ENCODE data around the gene CHST11. TPM values are rescaled to one million over a fixed set of nuclear protein-coding genes. Genes with fewer than 3 reads are reported as not detected.
"Not testable (repeated sequence)": the region's sequence is repeated elsewhere in the genome, so short reads cannot be mapped to it uniquely, and the experiment has no call there.

CHST11 gene
- total RNA-seq, 1 donor from 2014 or later, result 15.5 TPM

DNA sequence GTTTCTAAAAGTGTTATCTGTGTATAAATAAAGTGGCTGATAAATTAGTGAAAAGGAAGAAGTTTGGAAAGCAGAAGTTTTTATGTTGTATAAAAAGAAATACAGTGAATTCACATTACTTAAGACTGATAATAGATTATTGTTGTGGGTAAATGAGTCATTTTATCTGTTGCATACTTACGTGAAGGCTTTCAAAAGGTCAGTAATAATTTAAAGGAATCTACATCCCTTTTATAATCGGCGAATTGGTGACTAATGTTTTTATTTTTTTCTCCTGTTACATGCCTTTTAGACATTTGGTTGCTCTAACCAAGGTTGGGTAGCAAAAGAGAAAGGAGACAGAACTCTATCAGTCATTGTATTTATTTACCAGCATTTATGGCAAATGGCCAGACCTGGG, 345.5 kb downstream of the CHST11 start:
- no peaks in the 10 kb centered on the region for H3K27me3 Mint-ChIP-seq
- no peak for TF ChIP-seq CTCF (conservative IDR thresholded peaks at IDR 0.05)
- no peak overlapping the region for H3K27ac Mint-ChIP-seq
- H3K4me3 Mint-ChIP-seq, result no peak overlapping the region
- DNase-seq (ENCODE audit: extremely low spot score, unreplicated experiment), result no peak
- H3K9me3 Mint-ChIP-seq, result no peaks in the 10 kb centered on the region
- H3K4me1 Mint-ChIP-seq (ENCODE audit: unreplicated experiment), result no peaks in the 10 kb centered on the region
- no peaks in the 10 kb centered on the region for H3K36me3 Mint-ChIP-seq

- no peaks in the 10 kb centered on the region for H3K36me3 Mint-ChIP-seq
- H3K4me1 Mint-ChIP-seq (ENCODE audit: unreplicated experiment), result no peaks in the 10 kb centered on the region
- H3K9me3 Mint-ChIP-seq, result no peaks in the 10 kb centered on the region
- H3K27me3 Mint-ChIP-seq, result no peaks in the 10 kb centered on the region
- TF ChIP-seq CTCF (conservative IDR thresholded peaks at IDR 0.05), result no peak
- H3K27ac Mint-ChIP-seq, result no peak overlapping the region
- no peak overlapping the region for H3K4me3 Mint-ChIP-seq
- no peak for DNase-seq (ENCODE audit: extremely low spot score, unreplicated experiment)
Measured at GRCh38 chr12:104805186-104805585, 348.4 kb downstream of the CHST11 start.

DNA sequence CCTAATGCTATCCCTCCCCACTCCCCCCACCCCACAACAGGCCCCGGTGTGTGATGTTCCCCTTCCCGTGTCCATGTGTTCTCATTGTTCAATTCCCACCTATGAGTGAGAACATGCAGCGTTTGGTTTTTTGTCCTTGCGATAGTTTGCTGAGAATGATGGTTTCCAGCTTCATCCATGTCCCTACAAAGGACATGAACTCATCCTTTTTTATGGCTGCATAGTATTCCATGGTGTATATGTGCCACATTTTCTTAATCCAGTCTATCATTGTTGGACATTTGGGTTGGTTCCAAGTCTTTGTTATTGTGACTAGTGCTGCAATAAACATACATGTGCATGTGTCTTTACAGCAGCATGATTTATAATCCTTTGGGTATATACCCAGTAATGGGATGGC, 349.4 kb downstream of the CHST11 start:
- not testable (repeated sequence) for H3K27me3 Mint-ChIP-seq; H3K4me3 Mint-ChIP-seq; H3K36me3 Mint-ChIP-seq; H3K4me1 Mint-ChIP-seq (ENCODE audit: unreplicated experiment); H3K9me3 Mint-ChIP-seq; H3K27ac Mint-ChIP-seq; DNase-seq (ENCODE audit: extremely low spot score, unreplicated experiment)

DNA sequence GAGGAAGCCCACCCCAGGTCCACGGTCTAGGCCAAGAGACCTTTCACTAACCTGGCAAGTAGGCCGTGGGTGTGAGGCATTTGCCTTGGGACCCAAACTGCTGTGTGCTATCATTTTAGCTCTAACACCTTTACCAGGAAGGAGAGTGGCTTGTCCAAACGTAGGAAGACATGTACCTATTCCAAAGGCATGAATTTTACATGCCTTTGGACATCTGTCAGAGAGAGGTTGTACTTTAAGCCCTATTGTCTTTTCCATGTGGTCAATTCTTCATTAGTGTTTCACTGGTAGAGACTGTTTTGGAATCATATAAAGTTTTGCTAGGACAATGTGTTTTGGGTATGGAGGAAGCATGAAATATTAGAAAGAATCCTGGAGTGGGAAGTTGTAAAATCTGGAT, 352.5 kb downstream of the CHST11 start:
- DNase-seq (ENCODE audit: extremely low spot score, unreplicated experiment), result no peak
- Mint-ChIP-seq H3K36me3 (no peaks in the 10 kb centered on the region), H3K27me3 (no peaks in the 10 kb centered on the region), H3K4me1 (ENCODE audit: unreplicated experiment) (no peaks in the 10 kb centered on the region), H3K27ac (no peak overlapping the region), H3K4me3 (no peak overlapping the region), H3K9me3 (no peaks in the 10 kb centered on the region)
- no peak for TF ChIP-seq CTCF (conservative IDR thresholded peaks at IDR 0.05)

DNA sequence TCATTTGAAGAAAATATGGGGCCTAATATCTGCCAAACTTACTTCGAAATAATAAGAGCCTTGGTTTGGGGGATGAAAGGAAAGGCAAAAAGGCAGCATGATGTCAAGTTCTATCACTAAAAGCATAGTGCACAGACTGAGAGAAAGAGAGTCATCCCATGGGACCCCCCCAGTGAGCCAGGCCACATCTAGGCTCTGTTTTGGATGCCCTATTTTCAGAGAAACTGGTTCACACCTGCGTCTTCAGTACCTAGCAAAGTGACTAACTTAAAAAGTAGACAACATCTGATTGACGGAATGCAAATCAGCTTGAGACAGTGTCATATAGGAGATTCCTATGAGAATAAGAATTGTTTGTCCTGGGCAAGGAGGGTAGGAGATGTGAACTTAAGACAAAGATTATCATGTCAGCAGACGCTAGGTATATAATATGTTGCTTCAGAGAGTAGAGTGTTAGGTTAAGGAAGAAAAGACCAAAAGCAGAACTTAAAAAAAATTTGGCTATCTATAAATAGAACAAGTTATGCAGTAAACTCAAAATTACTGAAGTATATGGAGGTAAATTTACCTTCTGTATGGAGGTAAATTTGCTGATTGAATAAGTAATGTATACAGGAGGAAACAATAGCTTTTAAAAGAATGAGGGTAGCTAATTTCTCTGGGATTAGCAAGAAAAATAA, 353.1 kb downstream of the CHST11 start:
- Mint-ChIP-seq H3K9me3 (no peaks in the 10 kb centered on the region), H3K27ac (no peak overlapping the region), H3K36me3 (no peaks in the 10 kb centered on the region), H3K4me1 (ENCODE audit: unreplicated experiment) (no peaks in the 10 kb centered on the region), H3K27me3 (no peaks in the 10 kb centered on the region), H3K4me3 (no peak overlapping the region)
- no peak for DNase-seq (ENCODE audit: extremely low spot score, unreplicated experiment)
- no peak for TF ChIP-seq CTCF (conservative IDR thresholded peaks at IDR 0.05)

Small RNA genes lying within 50 kb of the gene (microRNA-seq; reads per million reads assigned to microRNA genes)
- gene MIR3922, result not detected

Other genes with a start within 250 kb of the CHST11 start
- 94.7 and 157 TPM in 2 replicates for gene TXNRD1, start 241.2 kb upstream of the CHST11 start, total RNA-seq (ENCODE audit: low replicate concordance)
- 2.9 and 7.3 TPM in 2 replicates for gene EID3, start 153.2 kb upstream of the CHST11 start, total RNA-seq (ENCODE audit: low replicate concordance)